ENCODE data around the gene PLCL1. TPM values are rescaled to one million over a fixed set of nuclear protein-coding genes. Genes with fewer than 3 reads are reported as not detected.

The PLCL1 gene
- total RNA-seq, 1 experiment from 2014 or later = 0.07 TPM

- POLR2A ChIA-PET = no interaction called here
- no peak overlapping the region for H3K27ac ChIP-seq (ENCODE audit: low read depth, low read length)
- H3K9ac ChIP-seq (ENCODE audit: low read length) = no peak overlapping the region
- H2AFZ ChIP-seq (ENCODE audit: low read depth, low read length, poor library complexity, severe bottlenecking) = no peak overlapping the region
- H3K9me3 ChIP-seq (ENCODE audit: control insufficient read depth in 1 of 2, insufficient read depth in 1 of 2, low read depth in 1 of 2, low read length in 2 of 2) = no peaks in the 10 kb centered on the region
- H3K9me2 ChIP-seq (ENCODE audit: insufficient read depth) = no peaks in the 10 kb centered on the region
- H3K36me3 ChIP-seq (ENCODE audit: control insufficient read depth in 1 of 2, insufficient read depth in 2 of 2, low read length in 2 of 2) = no peaks in the 10 kb centered on the region
- no peaks in the 10 kb centered on the region for H3K27me3 ChIP-seq (ENCODE audit: insufficient read depth, low read length)
- RAD21 ChIA-PET (ENCODE audit: low non-redundant PET in 1 of 2, low total read pairs in 2 of 2, uncharacterized antibody in 2 of 2, unreplicated experiment in 2 of 2) = no interaction called here
- TF ChIP-seq JUND (IDR thresholded peaks at IDR 0.05) (no peak), CEBPB (IDR thresholded peaks at IDR 0.05; ENCODE audit: low read depth) (no peak), ZFX (IDR thresholded peaks at IDR 0.05) (no peak), MAX (IDR thresholded peaks at IDR 0.05) (no peak), SIN3A (IDR thresholded peaks at IDR 0.05; ENCODE audit: low read depth) (no peak), ATF3 (IDR thresholded peaks at IDR 0.05) (no peak), YY1 (IDR thresholded peaks at IDR 0.05; ENCODE audit: extremely low read depth, insufficient replicate concordance, low read depth, low read length) (no peak), SRF (IDR thresholded peaks at IDR 0.05; ENCODE audit: low read depth) (no peak), FOSL1 (IDR thresholded peaks at IDR 0.05; ENCODE audit: low read depth) (no peak), CBX3 (IDR thresholded peaks at IDR 0.05; ENCODE audit: low read depth) (no peak), ELF1 (IDR thresholded peaks at IDR 0.05; ENCODE audit: borderline replicate concordance, low read depth) (no peak), EZH2phosphoT487 (IDR thresholded peaks at IDR 0.05; ENCODE audit: borderline replicate concordance) (no peak), TCF7L2 (IDR thresholded peaks at IDR 0.05; ENCODE audit: borderline replicate concordance, extremely low read depth, insufficient read depth, insufficient read length) (no peak), SP1 (IDR thresholded peaks at IDR 0.05; ENCODE audit: low read depth) (no peak), REST (IDR thresholded peaks at IDR 0.05; ENCODE audit: low read depth) (no peak)
- ATAC-seq (no peak), DNase-seq (ENCODE audit: low read depth, low spot score) (no peak)
- no peak overlapping the region for H3K4me3 ChIP-seq (replicated peaks in 1 of 2; ENCODE audit: low read depth in 1 of 2, low read length in 2 of 2)
- no peaks in the 10 kb centered on the region for H3K4me1 ChIP-seq (ENCODE audit: control insufficient read depth in 1 of 2, insufficient read depth in 2 of 2, low read length in 2 of 2)
- H3K4me2 ChIP-seq (ENCODE audit: low read length) = no peak overlapping the region
- intact Hi-C loops (cut with micrococcal nuclease) = no loop called here
- CTCF ChIA-PET = no interaction called here
- BruUV-seq (replicated peaks) = no TSS peak
- H3K79me2 ChIP-seq (ENCODE audit: insufficient read depth, low read length) = no peaks in the 10 kb centered on the region
- H4K20me1 ChIP-seq (ENCODE audit: insufficient read depth) = no peaks in the 10 kb centered on the region
Measured at GRCh38 chr2:197759013-197759412, 45.4 kb upstream of the PLCL1 start.

All from HCT116 (cell line).